T1000 (cell line): ENCODE results near the gene YY1AP1.
A peak's percentile ranks its signal among the peaks of the same experiment; 100 is the strongest.
"Not testable (repeated sequence)": the region's sequence is repeated elsewhere in the genome, so short reads cannot be mapped to it uniquely, and the experiment has no call there.

ENCODE experiments used
- DNase-seq: peaks from one replicate; lab custom pipeline; 2025; ENCODE audit warnings: mixed read lengths; lab: John Stamatoyannopoulos, UW

Gene YY1AP1

GRCh38 chr1:155645648-155646047 lies 42.9 kb downstream of the YY1AP1 start:
- DNase-seq: no peak

GRCh38 chr1:155645034-155645598 lies 43.5 kb downstream of the YY1AP1 start:
- DNase-seq: no peak

GRCh38 chr1:155643230-155643629 lies 45.3 kb downstream of the YY1AP1 start:
- no peak for DNase-seq

GRCh38 chr1:155642559-155643180 lies 45.9 kb downstream of the YY1AP1 start:
- not testable (repeated sequence) for DNase-seq

- no peak for DNase-seq
These were observed 48.2 kb downstream of the YY1AP1 start for GRCh38 chr1:155640367-155640766.

GRCh38 chr1:155636397-155637153 lies 52.0 kb downstream of the YY1AP1 start:
- no peak for DNase-seq

GRCh38 chr1:155626428-155626827 lies 62.1 kb downstream of the YY1AP1 start:
- not testable (repeated sequence) for DNase-seq

- DNase-seq: no peak
These were observed 65.2 kb downstream of the YY1AP1 start for GRCh38 chr1:155623357-155623756.

GRCh38 chr1:155622191-155622590 lies 66.4 kb downstream of the YY1AP1 start:
- DNase-seq: no peak

- not testable (repeated sequence) for DNase-seq
These were observed 75.3 kb downstream of the YY1AP1 start for GRCh38 chr1:155613226-155613625.

- not testable (repeated sequence) for DNase-seq
These were observed 78.3 kb downstream of the YY1AP1 start for GRCh38 chr1:155610257-155610647.

GRCh38 chr1:155609515-155610256 lies 78.9 kb downstream of the YY1AP1 start, which contains the start of gene MSTO1:
Gene MSTO1, plus strand, starts transcription at chr1:155610218. Its CDS starts 31 bp downstream, at chr1:155610249.
- DNase-seq: peak; percentile 93
